ENCODE results near the gene SLC26A11.
A peak's percentile ranks its signal among the peaks of the same experiment; 100 is the strongest.
"Not testable (repeated sequence)": the region's sequence is repeated elsewhere in the genome, so short reads cannot be mapped to it uniquely, and the experiment has no call there.

SLC26A11 gene

GRCh38 chr17:80294653-80295052, 74.4 kb downstream of the SLC26A11 start:
- TF ChIP-seq ZFX (IDR thresholded peaks at IDR 0.05) (no peak), CTCF (conservative IDR thresholded peaks at IDR 0.05) (no peak)
- H3K27ac ChIP-seq, result no peak overlapping the region

DNA sequence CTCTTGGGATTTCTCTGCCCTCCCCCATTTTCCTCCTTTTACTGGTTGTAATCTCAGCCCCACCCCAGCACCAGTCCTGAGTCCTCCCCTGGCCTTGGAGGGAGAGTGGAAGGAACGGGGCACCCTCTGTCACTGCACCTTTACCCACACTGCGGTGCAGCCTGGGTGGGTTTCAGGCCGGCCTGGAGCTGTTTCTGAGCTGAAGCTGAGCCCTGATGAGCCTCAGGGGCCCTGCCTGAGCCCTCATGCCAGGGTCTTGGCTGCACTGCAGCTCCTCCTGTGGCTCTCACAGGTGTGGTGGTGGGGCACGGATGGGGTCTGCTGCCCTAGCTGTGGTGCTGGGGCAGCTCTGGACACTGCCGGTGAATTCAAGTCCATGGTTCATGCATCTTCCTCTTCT, 74.9 kb downstream of the SLC26A11 start:
- no peak overlapping the region for H3K27ac ChIP-seq
- TF ChIP-seq ZFX (IDR thresholded peaks at IDR 0.05), result no peak
- no peak for TF ChIP-seq CTCF (conservative IDR thresholded peaks at IDR 0.05)

DNA sequence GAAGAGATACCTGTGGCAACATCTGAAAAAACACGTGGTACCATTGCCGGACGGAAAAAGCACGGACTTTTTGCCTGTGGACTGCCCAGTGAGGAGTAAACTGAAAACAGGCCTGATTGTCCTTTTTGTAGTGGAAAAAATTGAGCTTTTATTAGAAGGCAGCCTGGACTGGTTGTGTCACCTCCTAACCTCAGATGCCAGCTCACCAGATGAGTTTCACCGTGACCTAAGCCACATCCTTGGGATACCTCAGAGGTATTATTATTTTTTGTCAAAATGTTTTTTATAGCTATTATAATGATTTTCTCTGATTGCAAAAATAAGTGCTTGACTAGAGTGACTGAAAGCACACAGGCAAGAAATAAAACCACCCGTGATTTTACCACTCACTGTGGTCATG, 75.3 kb downstream of the SLC26A11 start:
- TF ChIP-seq CTCF (conservative IDR thresholded peaks at IDR 0.05) (no peak), ZFX (IDR thresholded peaks at IDR 0.05) (no peak)
- no peak overlapping the region for H3K27ac ChIP-seq

DNA sequence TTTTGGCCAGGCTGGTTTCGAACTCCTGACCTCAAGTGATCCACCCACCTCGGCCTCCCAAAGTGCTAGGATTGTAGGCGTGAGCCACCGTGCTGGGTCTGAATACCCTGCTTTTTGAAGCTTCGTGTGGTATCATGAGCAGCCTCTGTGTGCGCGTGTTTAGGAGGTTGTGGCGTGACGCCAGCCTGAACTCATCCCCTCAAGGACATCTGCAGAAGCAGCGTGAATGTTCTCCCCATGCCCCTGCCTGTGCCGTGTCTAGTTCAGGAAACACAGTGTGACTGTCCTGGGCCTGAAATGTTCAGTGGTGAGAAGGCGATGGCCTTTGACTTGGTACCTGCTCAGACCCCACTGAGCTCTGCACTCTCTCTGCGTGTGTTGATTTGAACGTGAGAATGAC, 76.0 kb downstream of the SLC26A11 start:
- H3K27ac ChIP-seq, result no peak overlapping the region
- no peak for TF ChIP-seq ZFX (IDR thresholded peaks at IDR 0.05)
- no peak for TF ChIP-seq CTCF (conservative IDR thresholded peaks at IDR 0.05)

DNA sequence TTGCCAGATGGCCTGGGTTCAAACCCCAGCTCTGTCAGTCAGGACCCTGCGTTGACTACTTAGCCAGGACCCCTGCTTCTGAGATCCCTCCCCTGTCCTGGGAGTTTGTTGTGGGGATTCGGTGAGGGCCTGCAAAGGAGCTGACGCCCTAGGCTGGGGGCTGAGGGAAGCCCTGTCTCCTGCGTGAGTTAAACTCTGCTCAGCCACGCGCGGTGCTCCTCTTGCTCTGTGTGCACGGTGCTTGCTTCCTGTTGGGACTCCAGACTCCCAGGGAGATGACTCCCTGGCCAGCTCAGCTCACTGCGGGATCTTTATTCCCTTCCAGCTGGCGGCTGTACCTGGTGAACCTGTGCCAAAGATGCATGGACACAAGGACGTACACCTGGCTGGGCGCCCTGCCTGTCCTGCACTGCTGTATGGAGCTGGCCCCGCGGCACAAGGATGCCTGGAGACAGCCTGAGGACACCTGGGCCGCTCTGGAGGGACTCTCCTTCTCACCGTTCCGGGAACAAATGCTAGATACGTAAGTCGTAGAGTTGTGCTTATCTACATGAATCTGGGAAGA, 77.9 kb downstream of the SLC26A11 start:
- no peak for TF ChIP-seq ZFX (IDR thresholded peaks at IDR 0.05)
- no peak for TF ChIP-seq CTCF (conservative IDR thresholded peaks at IDR 0.05)
- H3K27ac ChIP-seq, result peak overlapping the region; percentile 72

DNA sequence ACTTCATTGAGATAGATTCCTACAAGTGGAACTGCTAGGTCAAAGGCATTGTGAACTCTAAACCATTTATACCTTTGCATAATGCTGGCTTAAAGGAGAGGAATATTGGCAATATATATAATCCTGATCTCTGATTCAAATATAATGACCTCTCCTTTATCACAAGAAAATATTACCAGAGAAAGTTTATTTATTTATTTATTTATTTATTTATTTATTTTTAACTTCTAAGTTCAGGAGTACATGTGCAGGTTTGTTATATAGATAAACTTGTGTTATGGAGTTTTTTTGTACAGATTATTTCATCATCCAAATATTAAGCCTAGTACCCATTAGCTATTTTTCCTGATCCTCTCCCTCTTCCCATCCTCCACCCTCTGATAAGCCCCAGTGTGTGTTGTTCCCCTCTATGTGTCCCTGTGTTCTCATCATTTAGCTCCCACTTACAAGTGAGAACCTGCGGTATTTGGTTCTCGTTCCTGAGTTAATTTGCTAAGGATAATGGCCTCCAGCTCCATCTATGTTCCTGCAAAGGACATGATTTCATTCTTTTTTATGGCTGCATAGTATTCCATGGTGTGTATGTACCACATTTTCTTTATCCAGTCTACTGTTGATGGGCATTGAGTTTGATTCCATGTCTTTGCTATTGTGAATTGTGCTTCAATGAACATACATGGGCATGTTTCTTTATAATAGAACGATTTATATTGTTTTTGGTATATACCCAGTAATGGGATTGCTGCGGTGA, 79.3 kb downstream of the SLC26A11 start:
- not testable (repeated sequence) for H3K27ac ChIP-seq

GRCh38 chr17:80300756-80301155, 80.5 kb downstream of the SLC26A11 start:
- H3K27ac ChIP-seq, result not testable (repeated sequence)
